ENCODE measurements around the gene ESD.

Gene ESD

DNA sequence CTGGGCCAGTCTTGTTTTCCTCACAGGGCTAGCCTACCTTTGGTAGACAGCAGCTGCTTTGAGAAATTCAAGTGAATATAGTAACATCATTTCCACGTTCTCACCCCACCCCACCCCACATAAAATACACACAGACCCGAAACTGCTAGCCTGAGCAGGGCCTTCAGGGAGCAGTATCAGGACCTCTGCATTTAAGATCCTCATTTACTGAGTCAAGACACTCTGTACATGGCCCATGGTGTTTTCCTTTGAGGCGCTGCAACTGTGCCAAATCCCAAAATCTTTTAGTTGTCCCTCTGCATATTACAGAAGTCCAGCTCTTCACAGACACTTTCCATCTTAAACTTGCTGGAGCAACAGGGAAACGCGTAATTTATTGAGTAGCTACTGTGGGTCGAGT is 43.0 kb downstream of the ESD start:
- TF ChIP-seq EGR1 (IDR thresholded peaks at IDR 0.05): no peak
- TF ChIP-seq, protein P1, sequence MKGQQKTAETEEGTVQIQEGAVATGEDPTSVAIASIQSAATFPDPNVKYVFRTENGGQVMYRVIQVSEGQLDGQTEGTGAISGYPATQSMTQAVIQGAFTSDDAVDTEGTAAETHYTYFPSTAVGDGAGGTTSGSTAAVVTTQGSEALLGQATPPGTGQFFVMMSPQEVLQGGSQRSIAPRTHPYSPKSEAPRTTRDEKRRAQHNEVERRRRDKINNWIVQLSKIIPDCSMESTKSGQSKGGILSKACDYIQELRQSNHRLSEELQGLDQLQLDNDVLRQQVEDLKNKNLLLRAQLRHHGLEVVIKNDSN (IDR thresholded peaks at IDR 0.05): no peak

DNA sequence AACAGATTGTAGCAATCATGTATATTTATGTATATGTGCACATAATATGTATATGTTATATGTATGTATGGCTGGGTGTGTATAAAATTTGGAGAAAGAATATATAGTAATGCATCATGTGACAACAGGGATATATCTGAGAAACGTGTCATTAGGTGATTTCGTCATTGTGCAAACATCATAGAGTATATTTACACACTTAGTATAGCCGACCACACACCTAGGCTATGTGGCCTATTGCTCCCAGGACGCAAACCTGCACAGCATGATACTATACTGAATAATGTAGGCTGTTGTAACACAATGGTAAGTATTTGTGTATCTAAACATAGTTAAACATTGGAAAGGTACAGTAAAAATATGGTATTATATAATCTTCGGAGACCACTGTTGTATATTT is 43.8 kb downstream of the ESD start:
- TF ChIP-seq, protein P1 (IDR thresholded peaks at IDR 0.05): no peak
- TF ChIP-seq, protein P2, sequence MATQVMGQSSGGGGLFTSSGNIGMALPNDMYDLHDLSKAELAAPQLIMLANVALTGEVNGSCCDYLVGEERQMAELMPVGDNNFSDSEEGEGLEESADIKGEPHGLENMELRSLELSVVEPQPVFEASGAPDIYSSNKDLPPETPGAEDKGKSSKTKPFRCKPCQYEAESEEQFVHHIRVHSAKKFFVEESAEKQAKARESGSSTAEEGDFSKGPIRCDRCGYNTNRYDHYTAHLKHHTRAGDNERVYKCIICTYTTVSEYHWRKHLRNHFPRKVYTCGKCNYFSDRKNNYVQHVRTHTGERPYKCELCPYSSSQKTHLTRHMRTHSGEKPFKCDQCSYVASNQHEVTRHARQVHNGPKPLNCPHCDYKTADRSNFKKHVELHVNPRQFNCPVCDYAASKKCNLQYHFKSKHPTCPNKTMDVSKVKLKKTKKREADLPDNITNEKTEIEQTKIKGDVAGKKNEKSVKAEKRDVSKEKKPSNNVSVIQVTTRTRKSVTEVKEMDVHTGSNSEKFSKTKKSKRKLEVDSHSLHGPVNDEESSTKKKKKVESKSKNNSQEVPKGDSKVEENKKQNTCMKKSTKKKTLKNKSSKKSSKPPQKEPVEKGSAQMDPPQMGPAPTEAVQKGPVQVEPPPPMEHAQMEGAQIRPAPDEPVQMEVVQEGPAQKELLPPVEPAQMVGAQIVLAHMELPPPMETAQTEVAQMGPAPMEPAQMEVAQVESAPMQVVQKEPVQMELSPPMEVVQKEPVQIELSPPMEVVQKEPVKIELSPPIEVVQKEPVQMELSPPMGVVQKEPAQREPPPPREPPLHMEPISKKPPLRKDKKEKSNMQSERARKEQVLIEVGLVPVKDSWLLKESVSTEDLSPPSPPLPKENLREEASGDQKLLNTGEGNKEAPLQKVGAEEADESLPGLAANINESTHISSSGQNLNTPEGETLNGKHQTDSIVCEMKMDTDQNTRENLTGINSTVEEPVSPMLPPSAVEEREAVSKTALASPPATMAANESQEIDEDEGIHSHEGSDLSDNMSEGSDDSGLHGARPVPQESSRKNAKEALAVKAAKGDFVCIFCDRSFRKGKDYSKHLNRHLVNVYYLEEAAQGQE (IDR thresholded peaks at IDR 0.05; ENCODE audit: low read depth): no peak
- TF ChIP-seq CREB1 (IDR thresholded peaks at IDR 0.05; ENCODE audit: low read depth) (no peak), RAD21 (IDR thresholded peaks at IDR 0.05; ENCODE audit: low read depth) (no peak), ZBTB7A (IDR thresholded peaks at IDR 0.05; ENCODE audit: low read depth) (no peak), FOXM1 (IDR thresholded peaks at IDR 0.05; ENCODE audit: borderline replicate concordance, low read depth) (no peak), EGR1 (IDR thresholded peaks at IDR 0.05) (no peak), TEAD4 (IDR thresholded peaks at IDR 0.05) (no peak), YY1 (IDR thresholded peaks at IDR 0.05; ENCODE audit: low read depth) (no peak), EP300 (IDR thresholded peaks at IDR 0.05; ENCODE audit: borderline replicate concordance) (no peak), TAF1 (IDR thresholded peaks at IDR 0.05; ENCODE audit: low read depth) (no peak), TCF12 (IDR thresholded peaks at IDR 0.05; ENCODE audit: low read depth) (no peak), NFIC (IDR thresholded peaks at IDR 0.05) (no peak)

DNA sequence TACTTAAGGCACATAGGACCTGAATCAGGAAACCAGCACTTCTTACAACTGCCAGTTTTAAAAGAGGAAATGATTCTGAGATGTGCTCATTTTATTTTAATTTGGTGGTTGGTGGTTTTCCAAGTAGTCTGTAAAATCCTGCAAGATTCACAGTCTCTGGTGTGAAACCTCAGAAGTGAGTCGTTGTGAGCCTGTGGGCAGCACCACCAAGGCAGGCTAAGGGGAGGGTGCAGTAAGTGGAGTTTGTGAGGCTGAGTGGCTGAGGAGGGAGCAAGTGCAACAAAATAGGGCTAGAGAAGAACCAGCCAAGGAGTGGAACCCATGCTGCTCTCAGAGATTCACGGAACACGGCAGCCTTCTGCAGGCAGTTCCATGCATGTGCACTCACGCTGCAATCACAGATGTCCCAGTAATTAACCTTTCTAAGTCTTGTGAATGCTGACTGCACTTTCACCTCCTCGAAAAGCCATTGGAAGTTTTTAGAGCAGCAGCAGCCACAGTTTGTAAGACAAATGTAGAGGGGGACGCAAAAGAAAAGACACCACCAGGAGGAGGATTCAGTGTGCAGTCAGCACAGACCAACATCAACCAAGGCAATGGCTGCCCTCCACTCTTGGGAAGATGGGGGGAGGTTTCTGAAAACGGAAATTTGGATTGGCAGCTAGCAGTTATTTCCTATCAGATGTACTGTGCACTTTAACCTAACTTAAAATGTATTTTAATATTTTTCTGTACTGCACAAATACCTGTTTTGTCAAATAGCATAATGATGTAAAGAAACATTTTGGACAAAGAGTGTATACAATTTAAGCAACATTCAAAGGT is 44.9 kb downstream of the ESD start:
- no peak for TF ChIP-seq CREB1 (IDR thresholded peaks at IDR 0.05; ENCODE audit: low read depth)

DNA sequence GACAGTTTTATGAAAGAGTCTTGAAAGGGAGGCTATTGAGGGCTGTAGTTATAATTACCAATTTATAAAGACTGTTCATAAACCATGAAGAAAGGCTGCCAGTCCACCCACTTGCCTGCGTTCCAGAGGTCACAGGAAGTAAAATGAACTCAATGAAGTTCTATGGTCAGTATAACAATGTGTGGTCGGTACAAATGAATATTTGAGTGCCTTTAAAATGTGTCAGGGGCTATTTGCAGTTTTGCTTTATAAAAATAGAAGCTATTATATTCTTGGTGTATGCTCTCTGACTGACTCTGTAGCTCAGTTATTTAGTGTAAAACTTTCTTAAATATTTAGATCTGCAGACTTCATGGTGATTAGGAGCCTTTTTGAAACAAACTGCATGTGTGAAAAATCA is 47.0 kb downstream of the ESD start:
- TF ChIP-seq TCF12 (IDR thresholded peaks at IDR 0.05; ENCODE audit: low read depth) (no peak), CEBPB (IDR thresholded peaks at IDR 0.05) (no peak), YY1 (IDR thresholded peaks at IDR 0.05; ENCODE audit: low read depth) (no peak), EP300 (IDR thresholded peaks at IDR 0.05; ENCODE audit: borderline replicate concordance) (no peak), TEAD4 (IDR thresholded peaks at IDR 0.05) (no peak), FOXM1 (IDR thresholded peaks at IDR 0.05; ENCODE audit: borderline replicate concordance, low read depth) (no peak), TAF1 (IDR thresholded peaks at IDR 0.05; ENCODE audit: low read depth) (no peak), NFIC (IDR thresholded peaks at IDR 0.05) (no peak), CREB1 (IDR thresholded peaks at IDR 0.05; ENCODE audit: low read depth) (no peak), ZBTB7A (IDR thresholded peaks at IDR 0.05; ENCODE audit: low read depth) (no peak), RAD21 (IDR thresholded peaks at IDR 0.05; ENCODE audit: low read depth) (no peak), EGR1 (IDR thresholded peaks at IDR 0.05) (no peak)
- TF ChIP-seq, protein P1 (IDR thresholded peaks at IDR 0.05): no peak
- TF ChIP-seq, protein P2 (IDR thresholded peaks at IDR 0.05; ENCODE audit: low read depth): no peak
- TF ChIP-seq, protein P3, sequence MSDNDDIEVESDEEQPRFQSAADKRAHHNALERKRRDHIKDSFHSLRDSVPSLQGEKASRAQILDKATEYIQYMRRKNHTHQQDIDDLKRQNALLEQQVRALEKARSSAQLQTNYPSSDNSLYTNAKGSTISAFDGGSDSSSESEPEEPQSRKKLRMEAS (IDR thresholded peaks at IDR 0.05): no peak

DNA sequence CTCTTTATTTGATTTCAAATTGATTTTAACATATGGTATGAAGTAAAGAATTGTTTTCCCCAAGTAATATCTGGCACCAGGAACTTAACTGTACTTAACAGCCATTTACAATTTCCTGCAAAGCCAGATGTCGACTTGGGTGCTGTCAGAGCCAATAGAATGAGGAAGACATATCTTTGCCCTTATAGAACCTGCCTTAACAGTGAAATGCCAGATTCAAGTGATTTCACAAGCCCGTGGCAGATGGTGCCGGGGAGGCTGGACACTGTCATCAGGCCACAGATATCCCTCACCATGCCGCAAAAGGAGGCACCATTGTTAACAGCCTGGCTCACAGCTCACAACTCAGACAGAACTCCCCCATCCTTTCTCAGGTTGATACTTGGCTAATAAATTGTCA is 48.7 kb downstream of the ESD start:
- TF ChIP-seq CEBPB (IDR thresholded peaks at IDR 0.05) (no peak), EP300 (IDR thresholded peaks at IDR 0.05; ENCODE audit: borderline replicate concordance) (no peak), FOXM1 (IDR thresholded peaks at IDR 0.05; ENCODE audit: borderline replicate concordance, low read depth) (no peak), ZBTB7A (IDR thresholded peaks at IDR 0.05; ENCODE audit: low read depth) (no peak), EGR1 (IDR thresholded peaks at IDR 0.05) (no peak), CREB1 (IDR thresholded peaks at IDR 0.05; ENCODE audit: low read depth) (no peak), TCF12 (IDR thresholded peaks at IDR 0.05; ENCODE audit: low read depth) (no peak), NFIC (IDR thresholded peaks at IDR 0.05) (no peak), TEAD4 (IDR thresholded peaks at IDR 0.05) (no peak), RAD21 (IDR thresholded peaks at IDR 0.05; ENCODE audit: low read depth) (no peak)
- TF ChIP-seq, protein P2 (IDR thresholded peaks at IDR 0.05; ENCODE audit: low read depth): no peak
- TF ChIP-seq, protein P1 (IDR thresholded peaks at IDR 0.05): no peak

Measured in Ishikawa (cell line).